Fibroblast of villous mesenchyme (primary cell): Measurements from ENCODE around the gene KCNT2. TPM values are rescaled to one million over a fixed set of nuclear protein-coding genes. Genes with fewer than 3 reads are reported as not detected.

Experiments
- DNase-seq: peaks from one replicate; pipeline ENCODE4 v3.0.0-alpha.2; 2010; ENCODE audit warnings: low read depth
- H3K4me3 ChIP-seq: 2 replicates; pipeline ENCODE4 v1.5.1; 2011; ENCODE audit warnings: low read depth, mild to moderate bottlenecking, low read length
- CTCF ChIP-seq: IDR thresholded peaks from 2 replicates; pipeline ENCODE4 v1.5.1; 2012; ENCODE audit warnings: low read depth, mild to moderate bottlenecking, low read length; ENCODE audit not compliant: insufficient read depth
- total RNA-seq: library from RNA; depleted of rRNA; stranded (reverse); fragments of >200 nt; gene quantifications from 2 replicates; pipeline ENCODE4 v1.2.3, GENCODE V29; 2012

KCNT2 gene
- total RNA-seq, 1 donor, result 7.3 TPM

GRCh38 chr1:196563768-196564167 lies 44.5 kb downstream of the KCNT2 start:
- H3K4me3 ChIP-seq, result no peak overlapping the region
- no peak for DNase-seq
- no peak for TF ChIP-seq CTCF

GRCh38 chr1:196559314-196559713 lies 48.9 kb downstream of the KCNT2 start:
- no peak for TF ChIP-seq CTCF
- H3K4me3 ChIP-seq, result no peak overlapping the region
- DNase-seq, result no peak

GRCh38 chr1:196558411-196558810 lies 49.8 kb downstream of the KCNT2 start:
- H3K4me3 ChIP-seq, result peak overlapping the region; percentile 0
- no peak for TF ChIP-seq CTCF
- peak; percentile 83 for DNase-seq

GRCh38 chr1:196557797-196558196 lies 50.4 kb downstream of the KCNT2 start:
- TF ChIP-seq CTCF, result no peak
- H3K4me3 ChIP-seq, result no peak overlapping the region
- DNase-seq, result no peak

- H3K4me3 ChIP-seq, result no peak overlapping the region
- no peak for DNase-seq
- TF ChIP-seq CTCF, result no peak
These were observed 57.5 kb downstream of the KCNT2 start for GRCh38 chr1:196550731-196551130.

GRCh38 chr1:196546272-196547111 lies 61.7 kb downstream of the KCNT2 start:
- TF ChIP-seq CTCF, result no peak
- peak; percentile 32 for DNase-seq
- no peak overlapping the region for H3K4me3 ChIP-seq
